Ovary (tissue), 9 donors: ENCODE data around the gene OPHN1. TPM values are rescaled to one million over a fixed set of nuclear protein-coding genes. Genes with fewer than 3 reads are reported as not detected.

ENCODE experiments used
- DNase-seq, 5 donors: peaks; one replicate each; pipeline ENCODE4 v3.0.0-alpha.2; 2019 to 2020
- H3K27ac ChIP-seq, 2 donors: fragments of 200-600 bp; one replicate each; pipeline versions ENCODE4 v1.5.1 to v1.8.0; 2019 to 2022
- H3K27me3 ChIP-seq: fragments of 200-600 bp; one replicate; pipeline ENCODE4 v1.8.0; 2022
- H3K36me3 ChIP-seq: fragments of 200-600 bp; sonication (generic); one replicate; pipeline ENCODE4 v1.5.1; 2019
- H3K4me1 ChIP-seq: one replicate; pipeline ENCODE4 v1.8.1; 2013; ENCODE audit warnings: mild to moderate bottlenecking, moderate library complexity; ENCODE audit not compliant: insufficient read depth
- H3K4me3 ChIP-seq: fragments of 200-600 bp; sonication (generic); one replicate; pipeline ENCODE4 v1.5.1; 2017
- H3K9me3 ChIP-seq, 2 donors: fragments of 200-600 bp in 1 of 2; sonication (generic) in 1 of 2; one replicate each; pipeline versions ENCODE4 v1.5.1 to v1.8.1; 2013 to 2019; ENCODE audit warnings: mild to moderate bottlenecking in 1 of 2, moderate library complexity in 1 of 2
- CTCF ChIP-seq, 3 donors: fragments of 450-650 bp in 2 of 3; fragments of 200-600 bp in 1 of 3; IDR thresholded peaks; one replicate each; pipeline versions ENCODE4 v1.5.1 to v1.8.0; 2016 to 2022; ENCODE audit warnings: antibody characterized with exemption in 3 of 3, mild to moderate bottlenecking in 1 of 3
- EP300 ChIP-seq: sonication (generic); formaldehyde crosslinking; IDR thresholded peaks from one replicate; pipeline ENCODE4 v1.6.1; 2017; ENCODE audit warnings: antibody characterized with exemption
- POLR2A ChIP-seq: fragments of 450-650 bp; IDR thresholded peaks from one replicate; pipeline ENCODE4 v1.6.1; 2017; ENCODE audit warnings: antibody characterized with exemption, mild to moderate bottlenecking, moderate library complexity
- WGBS, 3 donors: extraction: QIAGEN DNeasy Blood & Tissue Kit in 1 of 3; methylation state at CpG; one replicate each; pipeline versions ENCODE4 v1.1.5 to v1.1.7; 2013 to 2017; 5-methylcytosine and 5-hydroxymethylcytosine counted together
- intact Hi-C, 4 donors: fragments of 100-400 bp; cut with DNase I; formaldehyde crosslinking; loops; one replicate each; pipeline versions ENCODE4 v1.11.0 to v1.15.1; 2022 to 2023
- polyA plus RNA-seq, 2 donors: library from polyadenylated mRNA; stranded (reverse); fragments of 200-250 nt in 1 of 2; fragments of 350-450 nt in 1 of 2; fragmentation: Illumina TruSeq in 1 of 2; extraction: RNeasy Lipid Tissue Mini Kit (QIAGEN cat#74804) in 1 of 2; gene quantifications; one replicate each; pipeline ENCODE4 v1.2.3, GENCODE V29; 2013 to 2014
- total RNA-seq, 7 donors: library from RNA; depleted of rRNA in 2 of 7; stranded (reverse); fragments of >200 nt in 2 of 7; fragmentation: NEBNext Ultra II Directional in 3 of 7; extraction: Animal tissue kit (Norgen Biotek cat#: 25700) in 3 of 7; gene quantifications; one replicate each; pipeline versions ENCODE4 v1.1.0 to v1.2.4, GENCODE V29; 2016 to 2023
- donor health status: DM: no; HTN: no; CAD: no; lungs with moderate emphysema.
- donor health status: DM: no; HTN: no; CAD: no.
- donor health status: Bipolar disorder and iron deficiency.
- donor health status: DM: yes; HTN: yes; CAD: no.
- donor health status: DM: no; HTN: no; CAD: no.
- donor health status: DM: yes; HTN: yes; CAD: no.

Gene OPHN1
- total and polyA plus RNA-seq, 9 donors: 2.3 to 9.2 (median 6.9) TPM

- Histone ChIP-seq H3K9me3 (no peaks in the 10 kb centered on the region), H3K4me3 (no peak overlapping the region), H3K36me3 (no peaks in the 10 kb centered on the region), H3K27ac (no peak overlapping the region), H3K27me3 (no peaks in the 10 kb centered on the region), H3K4me1 (no peaks in the 10 kb centered on the region)
- WGBS, 3 donors: 82 to 92% (median 89%) methylated on average over 1 of the region's 1 CpG
- TF ChIP-seq EP300 (no peak), CTCF (IDR thresholded peaks at IDR 0.05) (no peak), POLR2A (no peak)
- no peak for DNase-seq
- intact Hi-C loops: no loop called here
Measured at GRCh38 chrX:68304602-68305001, 128.7 kb downstream of the OPHN1 start.

DNA sequence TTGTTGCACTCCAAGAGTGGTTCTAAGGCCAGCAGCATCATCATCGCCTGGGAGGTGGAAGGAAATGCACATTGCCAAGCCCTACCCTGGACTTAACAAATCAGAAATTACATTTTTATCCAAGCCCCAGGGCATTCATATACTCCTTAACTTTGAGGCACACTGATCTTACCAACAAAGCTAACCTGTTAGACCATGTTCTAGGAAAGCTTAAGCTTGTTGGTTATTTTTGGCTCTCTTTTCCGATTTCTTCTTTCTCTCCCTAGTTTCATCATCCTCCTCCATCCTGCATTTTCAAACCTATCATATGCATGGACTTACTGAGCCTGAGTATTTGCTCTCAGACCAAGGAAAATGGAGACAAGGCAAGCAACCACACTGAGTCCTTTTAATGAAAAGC, 133.4 kb downstream of the OPHN1 start:
- Histone ChIP-seq H3K36me3 (no peaks in the 10 kb centered on the region), H3K27ac (no peak overlapping the region), H3K4me1 (no peaks in the 10 kb centered on the region), H3K9me3 (no peaks in the 10 kb centered on the region), H3K4me3 (no peak overlapping the region), H3K27me3 (no peaks in the 10 kb centered on the region)
- WGBS, 3 donors: 56 to 73% (median 58%) methylated on average over 2 of the region's 2 CpGs
- intact Hi-C loops: no loop called here
- TF ChIP-seq CTCF (IDR thresholded peaks at IDR 0.05) (no peak), EP300 (no peak), POLR2A (no peak)
- no peak for DNase-seq

GRCh38 chrX:68292471-68292870, 140.8 kb downstream of the OPHN1 start:
- no peak overlapping the region for H3K4me3 ChIP-seq

GRCh38 chrX:68288127-68288526, 145.2 kb downstream of the OPHN1 start:
- Histone ChIP-seq H3K4me3 (no peak overlapping the region), H3K9me3 (no peaks in the 10 kb centered on the region), H3K27ac (no peak overlapping the region), H3K4me1 (no peaks in the 10 kb centered on the region), H3K27me3 (no peaks in the 10 kb centered on the region), H3K36me3 (no peaks in the 10 kb centered on the region)
- no peak for DNase-seq
- TF ChIP-seq EP300 (no peak), CTCF (IDR thresholded peaks at IDR 0.05) (no peak), POLR2A (no peak)
- intact Hi-C loops: no loop called here

More at GRCh38 chrX:68292471-68292870, 140.8 kb downstream of the OPHN1 start:
- TF ChIP-seq CTCF (IDR thresholded peaks at IDR 0.05) (no peak), EP300 (no peak), POLR2A (no peak)
- Histone ChIP-seq H3K36me3 (no peaks in the 10 kb centered on the region), H3K4me1 (no peaks in the 10 kb centered on the region), H3K9me3 (no peaks in the 10 kb centered on the region), H3K27me3 (no peaks in the 10 kb centered on the region), H3K27ac (no peak overlapping the region)
- DNase-seq: no peak
- intact Hi-C loops: no loop called here
- WGBS, 3 donors: 57 to 71% (median 61%) methylated on average over 3 of the region's 3 CpGs

GRCh38 chrX:68287419-68287818, 145.9 kb downstream of the OPHN1 start:
- Histone ChIP-seq H3K36me3 (no peaks in the 10 kb centered on the region), H3K4me1 (no peaks in the 10 kb centered on the region), H3K27me3 (no peaks in the 10 kb centered on the region), H3K4me3 (no peak overlapping the region), H3K9me3 (no peaks in the 10 kb centered on the region), H3K27ac (no peak overlapping the region)
- intact Hi-C loops: no loop called here
- DNase-seq: no peak
- TF ChIP-seq POLR2A (no peak), CTCF (IDR thresholded peaks at IDR 0.05) (no peak), EP300 (no peak)
- WGBS, 3 donors: 49 to 62% (median 54%) methylated on average over 3 of the region's 3 CpGs
